HEK293 (cell line): ENCODE measurements around the gene PRCC.

Experiments used
- BCL11A ChIP-seq: fragments of 450-650 bp; formaldehyde crosslinking; IDR thresholded peaks from 2 replicates; pipeline ENCODE4 v1.5.1; 2016; ENCODE audit warnings: low read depth, missing biosample characterization, missing genetic modification characterization
- EGR2 ChIP-seq: fragments of 450-650 bp; formaldehyde crosslinking; IDR thresholded peaks from 2 replicates; pipeline ENCODE4 v1.5.1; 2016; ENCODE audit warnings: low read depth, missing biosample characterization, missing genetic modification characterization
- ELK4 ChIP-seq: IDR thresholded peaks from 2 replicates; pipeline ENCODE4 v1.6.1; 2011; ENCODE audit warnings: mild to moderate bottlenecking, low read depth, low read length, borderline replicate concordance
- GFI1B ChIP-seq: fragments of 450-650 bp; formaldehyde crosslinking; IDR thresholded peaks from 2 replicates; pipeline ENCODE4 v1.5.1; 2016; ENCODE audit warnings: missing biosample characterization, missing genetic modification characterization
- HIC1 ChIP-seq: fragments of 450-650 bp; formaldehyde crosslinking; IDR thresholded peaks from 2 replicates; pipeline ENCODE4 v1.5.1; 2016; ENCODE audit warnings: missing biosample characterization, missing genetic modification characterization
- KLF8 ChIP-seq: fragments of 450-650 bp; formaldehyde crosslinking; IDR thresholded peaks from 2 replicates; pipeline ENCODE4 v1.5.1; 2016; ENCODE audit warnings: missing biosample characterization, missing genetic modification characterization
- KLF9 ChIP-seq: fragments of 450-650 bp; formaldehyde crosslinking; IDR thresholded peaks from 2 replicates; pipeline ENCODE4 v1.5.1; 2016; ENCODE audit warnings: missing biosample characterization, missing genetic modification characterization, low read depth
- MZF1 ChIP-seq: fragments of 450-650 bp; formaldehyde crosslinking; IDR thresholded peaks from 2 replicates; pipeline ENCODE4 v1.5.1; 2017; ENCODE audit warnings: missing biosample characterization, missing genetic modification characterization, borderline replicate concordance
- OVOL3 ChIP-seq: fragments of 450-650 bp; formaldehyde crosslinking; IDR thresholded peaks from 2 replicates; pipeline ENCODE4 v1.5.1; 2016; ENCODE audit warnings: missing biosample characterization, missing genetic modification characterization
- SALL2 ChIP-seq: fragments of 450-650 bp; formaldehyde crosslinking; IDR thresholded peaks from 2 replicates; pipeline ENCODE4 v1.5.0; 2017; ENCODE audit warnings: missing biosample characterization, mild to moderate bottlenecking, missing genetic modification characterization, borderline replicate concordance
- ZBTB21 ChIP-seq: fragments of 450-650 bp; formaldehyde crosslinking; IDR thresholded peaks from 2 replicates; pipeline ENCODE4 v1.5.1; 2017; ENCODE audit warnings: missing biosample characterization, missing genetic modification characterization
- ZBTB49 ChIP-seq: fragments of 450-650 bp; formaldehyde crosslinking; IDR thresholded peaks from 2 replicates; pipeline ENCODE4 v1.5.1; 2016; ENCODE audit warnings: missing biosample characterization, missing genetic modification characterization, low read depth
- ZFP3 ChIP-seq: fragments of 450-650 bp; formaldehyde crosslinking; IDR thresholded peaks from 2 replicates; pipeline ENCODE4 v1.5.1; 2016; ENCODE audit warnings: low read depth, missing biosample characterization, missing genetic modification characterization
- ZFP41 ChIP-seq: fragments of 450-650 bp; formaldehyde crosslinking; IDR thresholded peaks from 2 replicates; pipeline ENCODE4 v1.5.1; 2016; ENCODE audit warnings: missing biosample characterization, missing genetic modification characterization, borderline replicate concordance
- ZIC2 ChIP-seq: fragments of 450-650 bp; formaldehyde crosslinking; IDR thresholded peaks from 2 replicates; pipeline ENCODE4 v1.5.1; 2016; ENCODE audit warnings: missing biosample characterization, missing genetic modification characterization
- ZNF10 ChIP-seq: fragments of 450-650 bp; formaldehyde crosslinking; IDR thresholded peaks from 2 replicates; pipeline ENCODE4 v1.5.1; 2017; ENCODE audit warnings: missing biosample characterization, missing genetic modification characterization
- ZNF16 ChIP-seq: fragments of 450-650 bp; formaldehyde crosslinking; IDR thresholded peaks from 2 replicates; pipeline ENCODE4 v1.5.1; 2016; ENCODE audit warnings: low read depth, missing biosample characterization, missing genetic modification characterization
- ZNF174 ChIP-seq: fragments of 450-650 bp; formaldehyde crosslinking; IDR thresholded peaks from 2 replicates; pipeline ENCODE4 v1.5.0; 2017; ENCODE audit warnings: missing biosample characterization, mild to moderate bottlenecking, missing genetic modification characterization
- ZNF2 ChIP-seq: fragments of 450-650 bp; formaldehyde crosslinking; IDR thresholded peaks from 2 replicates; pipeline ENCODE4 v1.5.1; 2016; ENCODE audit warnings: missing biosample characterization, missing genetic modification characterization
- ZNF324 ChIP-seq: fragments of 450-650 bp; formaldehyde crosslinking; IDR thresholded peaks from 2 replicates; pipeline ENCODE4 v1.5.1; 2016; ENCODE audit warnings: missing biosample characterization, missing genetic modification characterization
- ZNF404 ChIP-seq: fragments of 450-650 bp; formaldehyde crosslinking; IDR thresholded peaks from 2 replicates; pipeline ENCODE4 v1.5.1; 2017; ENCODE audit warnings: missing biosample characterization, missing genetic modification characterization
- ZNF416 ChIP-seq: fragments of 450-650 bp; formaldehyde crosslinking; IDR thresholded peaks from 2 replicates; pipeline ENCODE4 v1.5.1; 2016; ENCODE audit warnings: missing biosample characterization, missing genetic modification characterization
- ZNF426 ChIP-seq: fragments of 450-650 bp; formaldehyde crosslinking; IDR thresholded peaks from 2 replicates; pipeline ENCODE4 v1.5.1; 2017; ENCODE audit warnings: missing biosample characterization, missing genetic modification characterization, mild to moderate bottlenecking, inconsistent platforms, moderate library complexity
- ZNF664 ChIP-seq: fragments of 450-650 bp; formaldehyde crosslinking; IDR thresholded peaks from 2 replicates; pipeline ENCODE4 v1.5.1; 2016; ENCODE audit warnings: missing biosample characterization, missing genetic modification characterization
- ZNF707 ChIP-seq: fragments of 450-650 bp; formaldehyde crosslinking; IDR thresholded peaks from 2 replicates; pipeline ENCODE4 v1.5.1; 2016; ENCODE audit warnings: missing biosample characterization, missing genetic modification characterization
- ZNF768 ChIP-seq: fragments of 450-650 bp; formaldehyde crosslinking; IDR thresholded peaks from 2 replicates; pipeline ENCODE4 v1.5.1; 2018; ENCODE audit warnings: missing biosample characterization, mild to moderate bottlenecking, missing genetic modification characterization
- ZNF777 ChIP-seq: fragments of 450-650 bp; formaldehyde crosslinking; IDR thresholded peaks from 2 replicates; pipeline ENCODE4 v1.5.1; 2017; ENCODE audit warnings: missing biosample characterization, missing genetic modification characterization, borderline replicate concordance
- ZNF837 ChIP-seq: fragments of 450-650 bp; formaldehyde crosslinking; IDR thresholded peaks from 2 replicates; pipeline ENCODE4 v1.5.1; 2016; ENCODE audit warnings: missing biosample characterization, missing genetic modification characterization
- ZSCAN18 ChIP-seq: fragments of 450-650 bp; formaldehyde crosslinking; IDR thresholded peaks from 2 replicates; pipeline ENCODE4 v1.5.1; 2016; ENCODE audit warnings: missing biosample characterization, missing genetic modification characterization
- TF ChIP-seq, protein P1 (sequence below): fragments of 450-650 bp; formaldehyde crosslinking; IDR thresholded peaks from 2 replicates; pipeline ENCODE4 v1.5.1; 2016; ENCODE audit warnings: missing biosample characterization, missing genetic modification characterization

The PRCC gene

GRCh38 chr1:156740741-156741480, 26.4 kb upstream of the PRCC start, which contains the start of gene MRPL24 (continued):
- TF ChIP-seq ZNF426 (no peak), HIC1 (tag by site-specific recombination) (peak; percentile 52; the same call in 1 of the 2 replicates), ZNF10 (tag by site-specific recombination) (peak; percentile 64; the same call in 1 of the 2 replicates), ZNF2 (tag by site-specific recombination) (peak; percentile 77; the same call in 1 of the 2 replicates), KLF9 (tag by site-specific recombination) (peak; percentile 93), SALL2 (tag by site-specific recombination) (0 out of 2 replicates have a peak, but pooled peaks have one; percentile 22), MZF1 (no peak; the same call in 1 of the 2 replicates), ZNF416 (no peak), ZNF174 (tag by site-specific recombination) (no peak), ZBTB49 (tag by site-specific recombination) (no peak), ZFP41 (tag by site-specific recombination) (no peak), OVOL3 (tag by site-specific recombination) (peak; percentile 43; the same call in 1 of the 2 replicates), ZBTB21 (tag by site-specific recombination) (peak; percentile 17; the same call in 1 of the 2 replicates), ZNF404 (tag by site-specific recombination) (no peak), ZNF768 (tag by site-specific recombination) (no peak), ZIC2 (peak; percentile 14; the same call in 1 of the 2 replicates), ZNF707 (no peak), BCL11A (tag by site-specific recombination) (peak; percentile 74; the same call in 1 of the 2 replicates), ZNF664 (tag by site-specific recombination) (no peak), KLF8 (tag by site-specific recombination) (peak; percentile 99), EGR2 (tag by site-specific recombination) (peak; percentile 46; the same call in 1 of the 2 replicates), ZNF324 (peak; percentile 64), ZFP3 (no peak), GFI1B (tag by site-specific recombination) (no peak), ZNF837 (no peak), ZNF777 (tag by site-specific recombination) (0 out of 2 replicates have a peak, but pooled peaks have one; percentile 51), ZNF16 (tag by site-specific recombination) (0 out of 2 replicates have a peak, but pooled peaks have one; percentile 28), ZSCAN18 (peak; percentile 28; the same call in 1 of the 2 replicates), ELK4 (peak; percentile 21; the same call in 1 of the 2 replicates)
- TF ChIP-seq, protein P1, sequence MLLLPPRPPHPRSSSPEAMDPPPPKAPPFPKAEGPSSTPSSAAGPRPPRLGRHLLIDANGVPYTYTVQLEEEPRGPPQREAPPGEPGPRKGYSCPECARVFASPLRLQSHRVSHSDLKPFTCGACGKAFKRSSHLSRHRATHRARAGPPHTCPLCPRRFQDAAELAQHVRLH, result peak; percentile 100
